KOPT-K1 (cell line): ENCODE measurements around the gene AARSD1.
A peak's percentile ranks its signal among the peaks of the same experiment; 100 is the strongest.
"Not testable (repeated sequence)": the region's sequence is repeated elsewhere in the genome, so short reads cannot be mapped to it uniquely, and the experiment has no call there.

Experiments used
- H3K27ac ChIP-seq: fragments of 200-600 bp; sonication (generic); 2 replicates; pipeline ENCODE4 v1.5.1; 2016; ENCODE audit warnings: antibody characterized with exemption, mild to moderate bottlenecking, low read depth, low read length; ENCODE audit not compliant: poor library complexity, severe bottlenecking
- H3K36me3 ChIP-seq: fragments of 200-600 bp; sonication (generic); 2 replicates; pipeline ENCODE4 v1.5.1; 2017; ENCODE audit warnings: antibody characterized with exemption, mild to moderate bottlenecking, low read length, moderate library complexity; ENCODE audit not compliant: insufficient read depth
- H3K9me3 ChIP-seq: fragments of 200-600 bp; sonication (generic); 2 replicates; pipeline ENCODE4 v1.5.1; 2017; ENCODE audit warnings: antibody characterized with exemption, low read length, mild to moderate bottlenecking; ENCODE audit not compliant: insufficient read depth, poor library complexity, severe bottlenecking

AARSD1 gene

GRCh38 chr17:42991471-42991870 is 27.2 kb upstream of the AARSD1 start:
- no peak overlapping the region for H3K27ac ChIP-seq
- H3K9me3 ChIP-seq = no peaks in the 10 kb centered on the region
- peaks cover 90% of the 10 kb centered on the region for H3K36me3 ChIP-seq

DNA sequence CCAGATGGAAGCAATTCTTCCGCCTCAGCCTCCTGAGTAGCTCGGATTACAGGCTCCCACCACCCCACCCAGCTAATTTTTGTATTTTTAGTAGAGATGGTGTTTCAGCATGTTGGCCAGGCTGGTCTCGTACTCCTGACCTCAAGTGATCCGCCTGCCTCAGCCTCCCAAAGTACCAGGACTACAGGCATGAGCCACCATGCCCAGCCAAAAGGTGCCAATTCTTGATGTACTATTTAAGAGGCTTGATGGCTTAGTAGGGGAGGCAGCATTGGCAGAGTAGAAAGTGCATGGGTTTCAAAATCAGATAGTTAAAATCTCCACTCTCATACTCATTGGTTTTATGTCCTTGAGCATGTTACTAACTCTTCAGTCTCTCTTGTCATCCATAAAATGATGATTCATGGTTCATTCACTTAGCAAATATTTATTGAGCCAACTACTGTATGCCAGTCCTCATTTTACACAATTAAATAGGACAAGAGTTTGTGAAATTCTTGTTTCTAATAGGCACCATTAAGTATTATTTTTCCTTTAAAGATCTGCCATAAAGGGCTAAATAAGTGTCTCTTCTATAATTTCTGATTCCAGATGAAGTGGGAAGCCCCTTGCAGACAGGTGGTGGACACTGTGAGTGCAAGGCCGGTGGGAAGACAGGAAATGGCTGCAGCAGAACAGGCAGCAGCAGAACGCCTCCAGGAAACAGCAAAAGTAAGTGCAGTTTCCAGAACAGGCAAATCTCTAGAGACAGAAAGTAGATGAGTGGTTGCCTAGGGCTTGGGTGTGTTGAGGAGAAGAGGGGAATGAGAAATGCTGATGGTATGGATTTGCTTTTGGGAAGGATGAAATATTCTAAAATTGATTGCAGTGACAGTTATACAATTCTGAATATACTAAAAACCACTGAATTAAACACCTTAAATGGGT is 25.7 kb upstream of the AARSD1 start:
- no peaks in the 10 kb centered on the region for H3K9me3 ChIP-seq
- H3K27ac ChIP-seq = no peak overlapping the region
- H3K36me3 ChIP-seq = peaks cover 100% of the 10 kb centered on the region

GRCh38 chr17:42989141-42989540 is 24.9 kb upstream of the AARSD1 start:
- peaks cover 100% of the 10 kb centered on the region for H3K36me3 ChIP-seq

GRCh38 chr17:42985225-42985624 is 21.0 kb upstream of the AARSD1 start:
- peaks cover 82% of the 10 kb centered on the region for H3K36me3 ChIP-seq

More at GRCh38 chr17:42989141-42989540, 24.9 kb upstream of the AARSD1 start:
- Histone ChIP-seq H3K27ac (no peak overlapping the region), H3K9me3 (no peaks in the 10 kb centered on the region)

GRCh38 chr17:42982266-42982665 is 18.0 kb upstream of the AARSD1 start:
- Histone ChIP-seq H3K9me3 (no peaks in the 10 kb centered on the region), H3K27ac (no peak overlapping the region), H3K36me3 (peaks cover 52% of the 10 kb centered on the region)

More at GRCh38 chr17:42985225-42985624, 21.0 kb upstream of the AARSD1 start:
- Histone ChIP-seq H3K9me3 (no peaks in the 10 kb centered on the region), H3K27ac (no peak overlapping the region)

DNA sequence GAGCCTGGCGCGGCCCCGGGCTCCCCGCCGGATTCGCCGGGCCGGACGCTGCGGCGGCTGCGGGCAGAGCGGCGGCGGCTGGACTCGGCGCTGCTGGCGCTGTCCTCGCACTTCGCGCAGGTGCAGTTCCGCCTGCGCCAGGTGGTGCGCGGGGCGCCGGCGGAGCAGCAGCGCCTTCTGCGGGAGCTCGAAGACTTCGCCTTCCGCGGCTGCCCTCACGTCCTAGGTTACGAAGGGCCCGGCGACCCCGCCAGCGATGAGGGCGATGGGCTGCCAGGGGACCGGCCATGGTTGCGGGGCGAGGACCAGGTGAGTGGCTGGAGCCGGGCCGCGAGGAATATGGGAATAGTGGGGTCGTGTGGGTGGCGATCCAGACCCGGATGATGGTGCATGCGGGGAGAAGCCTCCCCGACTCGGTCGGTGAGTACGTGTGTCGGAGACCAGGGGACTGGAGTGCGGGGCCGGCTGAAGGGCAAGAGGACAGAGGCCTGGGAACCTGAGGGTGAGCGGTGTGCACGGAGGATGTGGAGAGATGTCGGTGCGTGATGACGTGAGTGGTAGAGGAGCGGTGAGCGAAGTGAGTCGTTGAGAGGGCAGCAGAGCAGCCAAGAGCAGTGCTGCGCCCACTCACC is 16.6 kb upstream of the AARSD1 start:
- no peaks in the 10 kb centered on the region for H3K9me3 ChIP-seq
- peak overlapping the region; percentile 78 for H3K27ac ChIP-seq
- peaks cover 38% of the 10 kb centered on the region for H3K36me3 ChIP-seq

GRCh38 chr17:42980274-42980765 is 16.1 kb upstream of the AARSD1 start, which contains the start of gene RUNDC1:
Gene RUNDC1 (plus strand): TSS chr17:42980565. CDS start chr17:42980577, 12 bp downstream.
- H3K27ac ChIP-seq = peak within 1 kb of the TSS; percentile 78
- H3K9me3 ChIP-seq = no peaks in the 10 kb centered on the region
- H3K36me3 ChIP-seq = peaks cover 33% of the 10 kb centered on the region

GRCh38 chr17:42979511-42980273 is 15.4 kb upstream of the AARSD1 start, which contains the start of gene PTGES3L:
Gene PTGES3L (minus strand): TSS chr17:42980080. CDS start chr17:42980053, 27 bp downstream.
- Histone ChIP-seq H3K27ac (peak within 1 kb of the TSS; percentile 78), H3K9me3 (no peaks in the 10 kb centered on the region)

GRCh38 chr17:42975701-42976100 is 11.4 kb upstream of the AARSD1 start:
- not testable (repeated sequence) for H3K9me3 ChIP-seq, H3K36me3 ChIP-seq, H3K27ac ChIP-seq

More at GRCh38 chr17:42979511-42980273, 15.4 kb upstream of the AARSD1 start, which contains the start of gene PTGES3L:
- H3K36me3 ChIP-seq = peaks cover 26% of the 10 kb centered on the region

DNA sequence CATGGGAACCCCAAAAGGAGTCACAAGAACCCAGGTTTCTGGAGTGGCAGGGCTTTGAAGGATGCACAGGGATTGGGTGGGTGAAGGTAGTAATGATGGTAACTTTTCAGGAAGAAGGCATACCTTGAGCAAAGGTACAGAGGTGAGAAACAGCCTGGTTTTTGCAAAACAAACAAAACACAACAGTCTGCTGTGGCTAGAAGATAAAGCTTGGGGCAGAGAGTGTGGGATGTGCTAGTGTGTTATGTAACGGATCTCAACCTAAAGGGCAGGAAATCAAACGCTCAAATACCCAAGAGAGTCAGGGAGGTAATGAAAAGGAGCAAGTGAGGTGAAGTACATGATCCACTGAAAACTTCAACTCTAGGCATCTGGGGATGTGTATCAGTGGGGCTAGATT is 11.0 kb upstream of the AARSD1 start:
- H3K27ac ChIP-seq = no peak overlapping the region
- no peaks in the 10 kb centered on the region for H3K36me3 ChIP-seq
- no peaks in the 10 kb centered on the region for H3K9me3 ChIP-seq

DNA sequence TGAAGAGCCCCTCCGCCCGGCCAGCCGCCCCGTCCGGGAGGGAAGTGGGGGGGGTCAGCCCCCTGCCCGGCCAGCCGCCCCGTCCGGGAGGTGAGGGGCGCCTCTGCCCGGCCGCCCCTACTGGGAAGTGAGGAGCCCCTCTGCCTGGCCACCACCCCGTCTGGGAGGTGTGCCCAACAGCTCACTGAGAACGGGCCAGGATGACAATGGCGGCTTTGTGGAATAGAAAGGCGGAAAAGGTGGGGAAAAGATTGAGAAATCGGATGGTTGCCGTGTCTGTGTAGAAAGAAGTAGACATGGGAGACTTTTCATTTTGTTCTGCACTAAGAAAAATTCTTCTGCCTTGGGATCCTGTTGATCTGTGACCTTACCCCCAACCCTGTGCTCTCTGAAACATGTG is 9.1 kb upstream of the AARSD1 start:
- not testable (repeated sequence) for H3K36me3 ChIP-seq, H3K27ac ChIP-seq, H3K9me3 ChIP-seq

- Histone ChIP-seq H3K9me3 (no peaks in the 10 kb centered on the region), H3K27ac (no peak overlapping the region), H3K36me3 (no peaks in the 10 kb centered on the region)
Observed at GRCh38 chr17:42971589-42971988, 7.3 kb upstream of the AARSD1 start.

DNA sequence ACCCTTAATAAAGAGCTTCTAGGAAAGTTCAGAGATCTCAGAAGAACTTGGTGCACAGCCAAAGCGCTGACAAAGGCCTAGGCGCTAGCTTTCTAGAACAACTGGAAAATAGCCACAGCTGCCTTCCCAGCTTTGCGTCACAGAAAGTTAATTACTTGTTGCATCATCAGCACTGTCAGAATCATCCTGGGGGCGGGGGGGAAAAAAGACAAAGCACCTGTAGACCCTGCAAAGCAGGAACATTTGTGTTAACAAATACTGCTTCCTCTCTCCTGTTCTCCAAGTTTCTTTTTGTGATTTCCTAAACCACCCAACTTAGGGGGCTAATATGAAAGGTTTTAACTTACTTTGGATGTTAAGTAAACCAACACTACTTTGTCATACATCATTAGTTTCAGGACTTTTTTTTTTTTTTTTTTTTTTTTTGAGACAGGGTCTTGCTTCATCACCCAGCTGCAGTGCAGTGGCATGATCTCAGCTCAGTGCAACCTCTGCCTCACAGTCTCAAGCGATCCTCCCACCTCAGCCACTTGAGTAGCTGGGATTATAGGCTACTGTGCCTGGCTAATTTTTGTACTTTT is 4.8 kb upstream of the AARSD1 start:
- Histone ChIP-seq H3K27ac (no peak overlapping the region), H3K9me3 (no peaks in the 10 kb centered on the region), H3K36me3 (no peaks in the 10 kb centered on the region)

- H3K9me3 ChIP-seq = no peaks in the 10 kb centered on the region
- H3K27ac ChIP-seq = no peak overlapping the region
- H3K36me3 ChIP-seq = no peaks in the 10 kb centered on the region
Observed at GRCh38 chr17:42967925-42968324, 3.7 kb upstream of the AARSD1 start.
